AG10803 (cell line): ENCODE measurements around the gene GIPC3.

ENCODE experiments used
- DNase-seq: peaks from one replicate; pipeline ENCODE4 v3.0.0; 2010; ENCODE audit warnings: low read depth
- H3K4me3 ChIP-seq: 2 replicates; pipeline ENCODE4 v1.5.1; 2011; ENCODE audit warnings: mild to moderate bottlenecking, low read length, control low read depth
- TF ChIP-seq, protein P1 (sequence below): conservative IDR thresholded peaks from 2 replicates; pipeline ENCODE4 v1.5.1; 2011; ENCODE audit warnings: mild to moderate bottlenecking, low read length, control low read depth, inconsistent platforms

Gene GIPC3

DNA sequence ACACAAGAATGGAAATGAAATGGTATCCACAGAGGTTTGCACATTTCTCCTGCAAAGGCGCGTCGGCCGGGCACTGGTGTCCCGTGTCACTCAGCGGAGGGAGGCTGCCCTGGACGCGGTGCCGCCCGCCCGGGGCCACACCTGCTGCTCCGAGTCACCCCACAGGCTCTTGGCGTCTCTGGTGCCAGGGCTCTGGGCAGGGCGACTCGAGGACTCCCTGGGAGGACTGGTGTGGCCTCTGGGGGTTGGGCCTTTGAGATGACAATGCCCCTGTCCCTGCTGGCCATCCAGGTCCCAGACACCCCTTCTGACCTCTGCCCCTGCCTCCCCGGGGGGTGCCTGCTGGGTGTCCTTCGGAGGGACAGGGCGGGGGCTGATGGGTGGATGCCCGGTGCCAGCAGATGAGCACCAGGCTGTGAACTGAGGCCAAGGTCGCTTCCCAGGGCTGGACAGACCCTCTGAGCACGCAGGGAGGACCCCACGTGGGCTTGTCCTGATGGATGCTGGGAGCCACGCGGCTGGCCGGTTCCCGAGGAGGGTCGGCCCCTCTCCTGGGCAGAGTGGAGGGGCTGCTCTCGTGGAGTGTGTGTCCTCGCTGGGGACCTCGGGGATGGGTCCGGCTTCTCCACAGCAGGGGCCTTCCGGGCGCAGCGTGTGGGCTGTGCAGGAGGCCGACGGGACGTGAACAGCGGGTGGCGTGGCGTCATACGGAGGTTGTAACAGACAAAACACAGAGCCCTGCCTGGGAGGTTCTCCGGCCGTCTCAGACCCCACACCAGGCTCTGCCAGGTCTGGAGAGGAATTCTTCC is 46.0 kb downstream of the GIPC3 start:
- TF ChIP-seq, protein P1, sequence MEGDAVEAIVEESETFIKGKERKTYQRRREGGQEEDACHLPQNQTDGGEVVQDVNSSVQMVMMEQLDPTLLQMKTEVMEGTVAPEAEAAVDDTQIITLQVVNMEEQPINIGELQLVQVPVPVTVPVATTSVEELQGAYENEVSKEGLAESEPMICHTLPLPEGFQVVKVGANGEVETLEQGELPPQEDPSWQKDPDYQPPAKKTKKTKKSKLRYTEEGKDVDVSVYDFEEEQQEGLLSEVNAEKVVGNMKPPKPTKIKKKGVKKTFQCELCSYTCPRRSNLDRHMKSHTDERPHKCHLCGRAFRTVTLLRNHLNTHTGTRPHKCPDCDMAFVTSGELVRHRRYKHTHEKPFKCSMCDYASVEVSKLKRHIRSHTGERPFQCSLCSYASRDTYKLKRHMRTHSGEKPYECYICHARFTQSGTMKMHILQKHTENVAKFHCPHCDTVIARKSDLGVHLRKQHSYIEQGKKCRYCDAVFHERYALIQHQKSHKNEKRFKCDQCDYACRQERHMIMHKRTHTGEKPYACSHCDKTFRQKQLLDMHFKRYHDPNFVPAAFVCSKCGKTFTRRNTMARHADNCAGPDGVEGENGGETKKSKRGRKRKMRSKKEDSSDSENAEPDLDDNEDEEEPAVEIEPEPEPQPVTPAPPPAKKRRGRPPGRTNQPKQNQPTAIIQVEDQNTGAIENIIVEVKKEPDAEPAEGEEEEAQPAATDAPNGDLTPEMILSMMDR: no peak

DNA sequence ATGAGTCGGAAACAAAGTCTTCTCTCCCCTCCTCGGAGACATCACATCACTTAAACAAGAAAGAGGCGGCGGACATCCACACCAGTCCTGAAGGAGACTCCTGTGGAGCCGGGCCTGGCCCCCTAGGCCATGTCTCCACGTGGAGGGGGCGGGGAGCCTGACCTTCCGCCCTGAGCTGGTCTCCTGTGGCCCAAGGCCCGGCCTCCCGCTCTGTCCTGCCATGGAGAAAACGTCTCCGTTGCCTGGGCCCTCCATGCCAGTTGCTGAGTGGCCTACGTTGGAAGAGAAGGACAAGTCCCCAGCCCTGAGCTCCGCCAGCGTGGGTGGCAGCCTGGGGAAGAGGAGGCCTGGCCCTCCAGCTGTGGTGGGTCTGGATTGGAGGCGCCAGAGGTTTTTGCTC is 46.8 kb downstream of the GIPC3 start:
- TF ChIP-seq, protein P1: no peak
- H3K4me3 ChIP-seq: no peak overlapping the region
- DNase-seq: no peak

More for the DNA sequence above, 46.0 kb downstream of the GIPC3 start:
- no peak overlapping the region for H3K4me3 ChIP-seq
- DNase-seq: no peak

DNA sequence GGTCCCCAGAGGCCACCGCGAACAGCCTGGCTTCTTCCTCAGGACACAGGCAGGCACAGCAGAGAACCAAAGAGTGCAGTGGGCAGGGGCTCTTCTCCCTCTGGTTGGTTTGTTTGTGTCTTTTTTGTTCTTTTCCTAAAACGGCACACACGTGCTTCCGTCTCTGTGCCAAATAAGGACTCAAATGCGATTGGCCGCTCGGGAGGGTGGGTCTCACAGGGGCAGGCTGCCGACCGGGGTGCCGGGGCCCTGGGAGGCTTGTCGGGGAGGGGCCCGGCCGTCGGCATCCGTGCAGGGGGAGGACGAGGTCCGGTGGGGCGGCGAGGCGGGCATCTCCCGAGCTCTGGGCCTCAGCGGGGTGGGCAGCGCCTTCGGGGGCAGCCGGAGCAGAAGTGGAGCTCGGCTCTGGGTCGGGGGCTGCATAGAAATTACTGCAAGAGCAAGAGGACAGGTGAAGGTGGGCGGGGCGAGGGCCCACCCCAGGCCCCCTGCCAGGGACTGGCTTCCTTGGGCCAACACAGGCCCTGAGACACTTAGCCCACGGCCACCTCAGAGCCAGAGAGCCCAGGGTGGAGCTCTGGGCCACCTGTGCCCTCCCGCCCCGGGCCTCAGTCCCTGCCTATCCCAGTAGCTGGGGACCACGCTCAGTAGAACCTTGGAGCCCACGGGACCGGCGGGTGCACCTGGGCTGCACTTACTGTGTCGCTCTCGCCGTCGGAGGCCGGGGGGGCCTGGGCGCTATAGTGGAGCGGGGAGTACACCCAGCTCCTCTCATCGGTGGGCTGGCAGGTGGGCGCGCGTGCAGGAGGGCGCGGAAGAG is 47.7 kb downstream of the GIPC3 start:
- no peak overlapping the region for H3K4me3 ChIP-seq
- no peak for DNase-seq
- TF ChIP-seq, protein P1: no peak

DNA sequence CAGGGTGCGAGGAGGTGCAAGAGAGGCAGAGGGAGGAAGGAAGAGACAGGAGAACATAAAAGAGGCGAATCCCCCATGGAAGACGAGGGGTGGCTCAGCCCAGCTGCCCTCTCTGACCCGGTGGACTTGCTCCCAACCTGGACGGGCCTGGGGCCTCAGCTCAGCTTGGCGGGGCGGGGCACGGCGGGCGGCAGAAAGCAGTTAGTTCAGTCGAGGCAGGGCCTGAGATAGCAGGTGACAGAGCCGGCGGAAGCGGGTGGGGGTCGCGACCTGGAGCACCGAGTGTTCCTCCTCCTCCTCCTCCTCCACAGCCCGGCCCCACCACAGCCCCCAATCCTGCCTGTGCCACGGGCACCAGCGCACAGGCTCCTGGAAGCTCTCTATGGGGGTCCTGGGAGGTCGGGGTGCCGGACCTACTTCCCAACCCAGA is 48.3 kb downstream of the GIPC3 start:
- TF ChIP-seq, protein P1: no peak
- no peak for DNase-seq
- no peak overlapping the region for H3K4me3 ChIP-seq

DNA sequence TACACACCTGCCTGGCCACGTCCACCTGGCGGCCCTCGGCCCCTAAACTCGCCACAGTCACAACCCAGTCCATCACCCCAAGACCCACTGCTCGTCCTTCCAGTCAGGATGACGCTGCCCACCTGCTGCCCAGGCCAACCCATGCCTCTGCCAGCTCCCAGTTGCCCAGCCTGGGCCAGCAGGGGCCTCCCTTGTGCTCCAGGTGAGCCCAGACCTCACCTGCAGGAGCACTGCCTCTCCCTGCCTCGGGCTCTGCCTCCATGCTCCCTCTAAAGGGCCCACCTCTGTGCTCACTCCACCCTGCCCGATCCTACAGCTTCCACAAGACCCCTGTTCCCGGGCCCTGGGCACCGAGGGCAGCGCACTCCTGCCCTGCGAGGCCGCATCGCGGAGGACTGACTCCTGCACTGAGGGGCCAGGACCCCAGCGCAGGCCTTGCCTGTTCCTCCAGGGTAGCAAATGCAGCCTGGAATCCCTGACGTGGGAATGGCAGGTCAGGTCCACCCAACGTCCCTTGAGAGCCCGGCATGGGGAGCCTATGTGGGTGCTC is 49.3 kb downstream of the GIPC3 start:
- no peak for DNase-seq
- H3K4me3 ChIP-seq: no peak overlapping the region
- TF ChIP-seq, protein P1: no peak

DNA sequence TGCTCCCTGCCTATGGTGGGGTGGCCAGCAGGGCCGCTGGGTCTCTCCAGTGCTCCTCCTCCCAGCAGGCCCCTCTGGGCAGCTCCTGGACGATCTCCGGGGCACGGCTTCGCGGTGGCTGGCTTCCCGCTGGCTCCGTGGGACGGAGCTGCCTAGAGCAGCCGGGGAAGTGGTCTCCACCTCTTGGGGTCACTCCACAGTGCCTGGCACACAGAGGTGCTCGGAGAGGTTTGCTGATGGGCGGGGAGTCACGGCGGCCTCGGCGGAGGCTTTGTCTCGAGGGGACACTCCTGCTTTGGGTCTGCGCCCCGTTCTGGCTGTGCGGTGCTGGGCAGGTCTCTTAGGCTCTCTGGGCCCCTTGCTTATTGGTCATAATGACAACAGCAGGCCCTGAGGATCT is 51.2 kb downstream of the GIPC3 start:
- TF ChIP-seq, protein P1: no peak
- H3K4me3 ChIP-seq: no peak overlapping the region

More for the DNA sequence above, 51.2 kb downstream of the GIPC3 start:
- DNase-seq: no peak
